K562 (cell line): ENCODE results near the gene PRXL2A. TPM values are rescaled to one million over a fixed set of nuclear protein-coding genes. Genes with fewer than 3 reads are reported as not detected.

Source experiments
- BDP1 ChIP-seq: IDR thresholded peaks from 3 replicates; pipeline ENCODE4 v1.6.1; 2011; ENCODE audit not compliant: insufficient read length, insufficient read depth
- BHLHE40 ChIP-seq: IDR thresholded peaks from 2 replicates; pipeline ENCODE4 v1.6.1; 2011; ENCODE audit warnings: low read length, improper control_type of control experiment
- CEBPG ChIP-seq, 3 experiments: fragments of 200-800 bp in 1 of 3; sonication (Bioruptor generic) in 1 of 3; sonication (generic) in 1 of 3; formaldehyde crosslinking in 1 of 3; IDR thresholded peaks in 2 of 3; conservative IDR thresholded peaks in 1 of 3; 2 replicates each; pipeline versions ENCODE4 v1.6.1 to v1.8.0; 2016 to 2022; ENCODE audit warnings: missing compliant biosample characterization in 2 of 3, missing genetic modification characterization in 2 of 3, mild to moderate bottlenecking in 1 of 3, missing genetic modification reagents in 1 of 3
- CHD4 ChIP-seq: fragments of 200-600 bp; sonication (generic); IDR thresholded peaks from 3 replicates; pipeline ENCODE4 v1.6.1; 2012; ENCODE audit warnings: low read depth, mild to moderate bottlenecking, mixed read lengths, low read length, inconsistent platforms; ENCODE audit not compliant: insufficient read depth, insufficient replicate concordance, poor library complexity, severe bottlenecking
- CREB5 ChIP-seq: fragments of 250-450 bp; sonication (Bioruptor Pico); IDR thresholded peaks from 2 replicates; pipeline ENCODE4 v1.5.0; 2020; ENCODE audit warnings: mild to moderate bottlenecking
- FOXK1 ChIP-seq: sonication (generic); formaldehyde crosslinking; IDR thresholded peaks from 2 replicates; pipeline ENCODE4 v1.8.0; 2022; ENCODE audit warnings: missing genetic modification reagents, mild to moderate bottlenecking, borderline replicate concordance
- FOXM1 ChIP-seq, 2 experiments: fragments of 450-650 bp in 1 of 2; sonication (generic) in 1 of 2; formaldehyde crosslinking in 1 of 2; IDR thresholded peaks; 2 replicates each; pipeline versions ENCODE4 v1.6.1 to v1.9.0; 2017 to 2022; ENCODE audit warnings: low read depth in 2 of 2, mild to moderate bottlenecking in 2 of 2, missing genetic modification reagents in 1 of 2, moderate library complexity in 1 of 2
- HEY1 ChIP-seq: fragments of 250-450 bp; sonication (Bioruptor Pico); IDR thresholded peaks from 2 replicates; pipeline ENCODE4 v1.5.0; 2020; ENCODE audit warnings: mild to moderate bottlenecking, moderate library complexity, borderline replicate concordance
- HNRNPL ChIP-seq: fragments of 200-400 bp; formaldehyde crosslinking; IDR thresholded peaks from 2 replicates; pipeline ENCODE4 v1.6.1; 2017; ENCODE audit warnings: low read depth, mild to moderate bottlenecking, low read length
- IRF9 ChIP-seq: fragments of 450-650 bp; IDR thresholded peaks from 2 replicates; pipeline ENCODE4 v1.6.1; 2016; ENCODE audit warnings: missing biosample characterization, missing genetic modification characterization
- KAT7 ChIP-seq: sonication (generic); formaldehyde crosslinking; IDR thresholded peaks from 2 replicates; pipeline ENCODE4 v1.8.0; 2022; ENCODE audit warnings: missing genetic modification reagents, mild to moderate bottlenecking, borderline replicate concordance
- KAT8 ChIP-seq: fragments of 450-650 bp; IDR thresholded peaks from 2 replicates; pipeline ENCODE4 v1.6.1; 2016; ENCODE audit warnings: low read depth, mild to moderate bottlenecking
- KHSRP ChIP-seq: fragments of 450-650 bp; IDR thresholded peaks from 2 replicates; pipeline ENCODE4 v1.6.1; 2017
- POLR2H ChIP-seq: IDR thresholded peaks from 2 replicates; pipeline ENCODE4 v1.6.1; 2016; ENCODE audit warnings: missing genetic modification characterization, low read depth, mild to moderate bottlenecking, control low read depth, missing compliant biosample characterization, moderate library complexity
- XRCC5 ChIP-seq: fragments of 200-400 bp; formaldehyde crosslinking; IDR thresholded peaks from 2 replicates; pipeline ENCODE4 v1.6.1; 2017; ENCODE audit warnings: low read depth, mild to moderate bottlenecking, low read length
- ZNF512 ChIP-seq: IDR thresholded peaks from 2 replicates; pipeline ENCODE4 v1.6.1; 2016; ENCODE audit warnings: missing genetic modification characterization, missing compliant biosample characterization
- ZNF551 ChIP-seq: fragments of 250-450 bp; sonication (Bioruptor Pico); IDR thresholded peaks from 2 replicates; pipeline ENCODE4 v1.5.0; 2021; ENCODE audit warnings: mild to moderate bottlenecking, moderate library complexity
- polyA plus RNA-seq, 8 experiments: library from polyadenylated mRNA; depleted of rRNA in 4 of 8; stranded (reverse) in 5 of 8; unstranded in 3 of 8; fragments of >200 nt; fragmentation: Nextera tagmentation in 2 of 8; fragmentation: Illumina TruSeq in 1 of 8; extraction: Ambion mirVana in 2 of 8; extraction: Trizol in 1 of 8; gene quantifications; 2 replicates each; pipeline versions ENCODE4 v1.2.1 to v1.2.3, GENCODE V29; 2011 to 2014; ENCODE audit warnings: inconsistent platforms in 1 of 8, missing spikeins in 1 of 8
- total RNA-seq, 7 experiments: library from RNA; depleted of rRNA in 6 of 7; stranded (reverse); fragments of >200 nt in 6 of 7; fragmentation: Illumina TruSeq in 2 of 7; extraction: Trizol in 2 of 7; gene quantifications; 2 replicates each; pipeline versions ENCODE4 v1.2.1 to v1.2.3, GENCODE V29; 2011 to 2021; ENCODE audit warnings: low replicate concordance in 1 of 7
- TF ChIP-seq, protein P1 (sequence below): fragments of 450-650 bp; formaldehyde crosslinking; IDR thresholded peaks from 2 replicates; pipeline ENCODE4 v1.4.0; 2022; ENCODE audit warnings: missing genetic modification characterization

Gene PRXL2A
- total and polyA plus RNA-seq, 9 of the 15 experiments (the other 6 are each of a cell fraction or from before 2014, with no cell fraction given): 0.14 to 1.2 (median 0.75) TPM

DNA sequence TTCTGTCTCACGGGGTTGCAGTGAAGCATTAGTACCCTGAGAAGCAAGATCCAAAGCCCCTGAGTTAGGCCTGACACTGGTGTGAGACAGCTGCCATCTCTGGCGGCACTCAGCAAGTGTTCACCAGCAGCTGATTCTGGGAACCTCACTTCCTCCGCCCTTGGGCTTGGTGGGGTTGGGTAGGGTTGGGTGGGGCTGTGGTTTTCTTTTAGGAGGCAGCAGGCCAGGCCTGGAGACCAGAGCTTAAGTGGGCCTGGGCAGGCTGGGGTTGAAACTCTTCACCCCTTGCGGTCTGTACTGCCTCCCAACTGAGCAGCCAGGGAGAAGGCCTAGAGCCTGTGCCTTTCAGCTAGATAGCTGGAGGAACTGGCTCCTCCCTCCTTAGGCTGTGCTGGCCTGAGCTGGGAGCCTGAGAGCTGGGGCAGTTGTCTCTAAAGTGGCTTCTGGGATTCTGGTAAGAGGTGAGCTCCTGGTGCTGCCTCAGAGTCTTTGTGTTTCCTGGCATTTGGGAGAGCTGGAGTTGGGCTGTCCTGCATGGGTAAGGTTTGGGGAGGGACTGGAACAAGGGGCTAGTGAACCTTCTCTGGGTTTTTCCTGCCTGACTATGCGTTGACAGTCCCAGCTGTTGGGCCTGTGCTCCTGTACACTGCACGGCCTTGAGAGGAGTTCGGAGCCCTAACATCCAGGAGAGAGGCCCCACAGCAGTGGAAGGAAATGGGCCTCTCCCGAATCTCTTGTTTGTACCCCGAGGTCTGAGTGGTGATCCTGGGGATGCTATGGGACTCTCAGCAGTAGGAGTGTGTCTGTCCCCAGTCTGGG lies 50.9 kb downstream of the PRXL2A start (continued):
- TF ChIP-seq, protein P1, sequence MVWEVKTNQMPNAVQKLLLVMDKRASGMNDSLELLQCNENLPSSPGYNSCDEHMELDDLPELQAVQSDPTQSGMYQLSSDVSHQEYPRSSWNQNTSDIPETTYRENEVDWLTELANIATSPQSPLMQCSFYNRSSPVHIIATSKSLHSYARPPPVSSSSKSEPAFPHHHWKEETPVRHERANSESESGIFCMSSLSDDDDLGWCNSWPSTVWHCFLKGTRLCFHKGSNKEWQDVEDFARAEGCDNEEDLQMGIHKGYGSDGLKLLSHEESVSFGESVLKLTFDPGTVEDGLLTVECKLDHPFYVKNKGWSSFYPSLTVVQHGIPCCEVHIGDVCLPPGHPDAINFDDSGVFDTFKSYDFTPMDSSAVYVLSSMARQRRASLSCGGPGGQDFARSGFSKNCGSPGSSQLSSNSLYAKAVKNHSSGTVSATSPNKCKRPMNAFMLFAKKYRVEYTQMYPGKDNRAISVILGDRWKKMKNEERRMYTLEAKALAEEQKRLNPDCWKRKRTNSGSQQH (CRISPR knock-in tag): no peak
- TF ChIP-seq XRCC5: peak; percentile 65; the same call in 1 of the 2 replicates
- TF ChIP-seq CREB5: no peak
- TF ChIP-seq CHD4: no peak
- TF ChIP-seq HNRNPL: peak; percentile 42; the same call in 1 of the 2 replicates
- TF ChIP-seq KHSRP: no peak
- TF ChIP-seq FOXM1 (IDR thresholded peaks at IDR 0.05; ENCODE audit: low read depth): no peak
- TF ChIP-seq FOXM1 (CRISPR knock-in tag; IDR thresholded peaks at IDR 0.05; ENCODE audit: low read depth): no peak
- TF ChIP-seq ZNF512 (tag): no peak
- no peak for TF ChIP-seq IRF9 (tag)
- peak; percentile 27; the same call in 1 of the 2 replicates for TF ChIP-seq KAT7
- no peak for TF ChIP-seq HEY1 (CRISPR knock-in tag)
- no peak for TF ChIP-seq KAT8
- no peak for TF ChIP-seq FOXK1 (CRISPR knock-in tag)
- TF ChIP-seq BHLHE40: no peak; the same call in 1 of the 2 replicates
- no peak for TF ChIP-seq BDP1
- no peak for TF ChIP-seq CEBPG (CRISPR knock-in tag; IDR thresholded peaks at IDR 0.05)
- TF ChIP-seq CEBPG (tag; conservative IDR thresholded peaks at IDR 0.05 in 1 of 2, IDR thresholded peaks at IDR 0.05 in 1 of 2): no peak
- TF ChIP-seq ZNF551 (CRISPR knock-in tag): no peak
- no peak for TF ChIP-seq POLR2H (tag)
